Astrocyte of the spinal cord (primary cell): Measurements from ENCODE around the gene HTT-AS.

Source experiments
- DNase-seq: peaks from one replicate; pipeline ENCODE4 v3.0.0; 2011; ENCODE audit warnings: low read depth, low spot score
- H3K4me3 ChIP-seq: 2 replicates; pipeline ENCODE4 v1.5.1; 2011; ENCODE audit warnings: low read depth, mild to moderate bottlenecking, low read length, moderate library complexity
- CTCF ChIP-seq: IDR thresholded peaks from 2 replicates; pipeline ENCODE4 v1.5.1; 2012; ENCODE audit warnings: low read depth, mild to moderate bottlenecking, low read length, inconsistent platforms
- in situ Hi-C: cut with HindIII; loops from 2 replicates; pipeline ENCODE4 v1.10.0; 2017; ENCODE audit warnings: low sequenced_read_pairs

Gene HTT-AS

GRCh38 chr4:3070709-3071500 lies 3.4 kb downstream of the HTT-AS start:
- no peak for TF ChIP-seq CTCF
- H3K4me3 ChIP-seq, result no peak overlapping the region
- DNase-seq, result no peak
- in situ Hi-C loops, result no loop called here

GRCh38 chr4:3069661-3070199 lies 4.6 kb downstream of the HTT-AS start:
- in situ Hi-C loops, result no loop called here
- no peak overlapping the region for H3K4me3 ChIP-seq
- DNase-seq, result no peak
- no peak for TF ChIP-seq CTCF

GRCh38 chr4:3067473-3068001 lies 6.8 kb downstream of the HTT-AS start:
- no peak for TF ChIP-seq CTCF
- in situ Hi-C loops, result no loop called here
- no peak overlapping the region for H3K4me3 ChIP-seq
- no peak for DNase-seq

GRCh38 chr4:3066836-3067400 lies 7.4 kb downstream of the HTT-AS start:
- H3K4me3 ChIP-seq, result no peak overlapping the region
- no peak for DNase-seq
- TF ChIP-seq CTCF, result no peak
- in situ Hi-C loops, result no loop called here

GRCh38 chr4:3065551-3065950 lies 8.8 kb downstream of the HTT-AS start:
- no peak for TF ChIP-seq CTCF
- no peak for DNase-seq
- in situ Hi-C loops, result no loop called here
- H3K4me3 ChIP-seq, result no peak overlapping the region

- in situ Hi-C loops, result no loop called here
- DNase-seq, result peak; percentile 34
- TF ChIP-seq CTCF, result no peak
- no peak overlapping the region for H3K4me3 ChIP-seq
These were observed 11.9 kb downstream of the HTT-AS start for GRCh38 chr4:3062471-3062870.
